ENCODE data around the gene LYSMD2. TPM values are rescaled to one million over a fixed set of nuclear protein-coding genes. Genes with fewer than 3 reads are reported as not detected.

The LYSMD2 gene
- total RNA-seq, 1 experiment from 2014 or later: 2.9 TPM

DNA sequence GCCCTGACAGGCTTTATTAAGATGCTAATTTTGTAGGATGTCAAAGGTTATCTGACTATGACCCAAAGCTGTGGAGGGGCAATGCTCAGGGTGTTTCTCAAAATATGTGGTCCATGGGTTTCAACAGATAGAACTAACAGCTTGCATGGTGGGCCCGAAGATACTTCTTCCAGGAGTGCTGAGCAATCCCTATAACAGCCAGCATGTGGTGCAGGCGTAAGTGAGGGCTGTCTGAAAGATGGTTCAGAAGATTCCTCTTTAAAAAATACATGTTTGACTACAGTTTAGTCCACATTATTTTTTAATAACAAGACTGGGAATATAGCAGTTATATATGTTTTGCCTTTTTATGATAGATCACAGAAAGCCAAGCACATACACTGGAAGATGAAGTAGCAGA lies 48.6 kb downstream of the LYSMD2 start:
- TF ChIP-seq, protein P1, sequence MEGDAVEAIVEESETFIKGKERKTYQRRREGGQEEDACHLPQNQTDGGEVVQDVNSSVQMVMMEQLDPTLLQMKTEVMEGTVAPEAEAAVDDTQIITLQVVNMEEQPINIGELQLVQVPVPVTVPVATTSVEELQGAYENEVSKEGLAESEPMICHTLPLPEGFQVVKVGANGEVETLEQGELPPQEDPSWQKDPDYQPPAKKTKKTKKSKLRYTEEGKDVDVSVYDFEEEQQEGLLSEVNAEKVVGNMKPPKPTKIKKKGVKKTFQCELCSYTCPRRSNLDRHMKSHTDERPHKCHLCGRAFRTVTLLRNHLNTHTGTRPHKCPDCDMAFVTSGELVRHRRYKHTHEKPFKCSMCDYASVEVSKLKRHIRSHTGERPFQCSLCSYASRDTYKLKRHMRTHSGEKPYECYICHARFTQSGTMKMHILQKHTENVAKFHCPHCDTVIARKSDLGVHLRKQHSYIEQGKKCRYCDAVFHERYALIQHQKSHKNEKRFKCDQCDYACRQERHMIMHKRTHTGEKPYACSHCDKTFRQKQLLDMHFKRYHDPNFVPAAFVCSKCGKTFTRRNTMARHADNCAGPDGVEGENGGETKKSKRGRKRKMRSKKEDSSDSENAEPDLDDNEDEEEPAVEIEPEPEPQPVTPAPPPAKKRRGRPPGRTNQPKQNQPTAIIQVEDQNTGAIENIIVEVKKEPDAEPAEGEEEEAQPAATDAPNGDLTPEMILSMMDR (conservative IDR thresholded peaks at IDR 0.05; ENCODE audit: low read depth, low read length): no peak
- TF ChIP-seq EZH2 (IDR thresholded peaks at IDR 0.05; ENCODE audit: borderline replicate concordance, low read depth, low read length, poor library complexity, severe bottlenecking): no peak
- H3K4me3 ChIP-seq (ENCODE audit: low read depth, low read length, poor library complexity, severe bottlenecking): no peak overlapping the region
- H3K27ac ChIP-seq (ENCODE audit: low read depth, low read length, poor library complexity, severe bottlenecking): no peak overlapping the region
- peaks cover 69% of the 10 kb centered on the region for H3K27me3 ChIP-seq (replicated peaks; ENCODE audit: insufficient read depth, low read depth, low read length, poor library complexity)
- DNase-seq (ENCODE audit: low spot score): no peak
- POLR2A ChIA-PET (ENCODE audit: low non-redundant PET): no interaction called here
- intact Hi-C loops (cut with micrococcal nuclease; ENCODE audit: unreplicated experiment): no loop called here
- no TSS peak for BruUV-seq (replicated peaks)
- CTCF ChIA-PET: no interaction called here
- no peaks in the 10 kb centered on the region for H3K36me3 ChIP-seq (ENCODE audit: insufficient read depth, low read length, poor library complexity, severe bottlenecking)
- H3K4me1 ChIP-seq (ENCODE audit: insufficient read depth, low read length, poor library complexity, severe bottlenecking): no peaks in the 10 kb centered on the region
- H3K9me3 ChIP-seq (ENCODE audit: low read depth, low read length, poor library complexity, severe bottlenecking): no peaks in the 10 kb centered on the region

- Histone ChIP-seq H3K4me3 (ENCODE audit: low read depth, low read length, poor library complexity, severe bottlenecking) (no peak overlapping the region), H3K4me1 (ENCODE audit: insufficient read depth, low read length, poor library complexity, severe bottlenecking) (no peaks in the 10 kb centered on the region), H3K36me3 (ENCODE audit: insufficient read depth, low read length, poor library complexity, severe bottlenecking) (no peaks in the 10 kb centered on the region), H3K9me3 (ENCODE audit: low read depth, low read length, poor library complexity, severe bottlenecking) (no peaks in the 10 kb centered on the region), H3K27ac (ENCODE audit: low read depth, low read length, poor library complexity, severe bottlenecking) (no peak overlapping the region), H3K27me3 (replicated peaks; ENCODE audit: insufficient read depth, low read depth, low read length, poor library complexity) (peaks cover 71% of the 10 kb centered on the region)
- CTCF ChIA-PET: no interaction called here
- POLR2A ChIA-PET (ENCODE audit: low non-redundant PET): no interaction called here
- no TSS peak for BruUV-seq (replicated peaks)
- no peak for DNase-seq (ENCODE audit: low spot score)
- no peak for TF ChIP-seq EZH2 (IDR thresholded peaks at IDR 0.05; ENCODE audit: borderline replicate concordance, low read depth, low read length, poor library complexity, severe bottlenecking)
- TF ChIP-seq, protein P1 (conservative IDR thresholded peaks at IDR 0.05; ENCODE audit: low read depth, low read length): no peak
- intact Hi-C loops (cut with micrococcal nuclease; ENCODE audit: unreplicated experiment): no loop called here
Observed at GRCh38 chr15:51687565-51687964, 49.9 kb downstream of the LYSMD2 start.

DNA sequence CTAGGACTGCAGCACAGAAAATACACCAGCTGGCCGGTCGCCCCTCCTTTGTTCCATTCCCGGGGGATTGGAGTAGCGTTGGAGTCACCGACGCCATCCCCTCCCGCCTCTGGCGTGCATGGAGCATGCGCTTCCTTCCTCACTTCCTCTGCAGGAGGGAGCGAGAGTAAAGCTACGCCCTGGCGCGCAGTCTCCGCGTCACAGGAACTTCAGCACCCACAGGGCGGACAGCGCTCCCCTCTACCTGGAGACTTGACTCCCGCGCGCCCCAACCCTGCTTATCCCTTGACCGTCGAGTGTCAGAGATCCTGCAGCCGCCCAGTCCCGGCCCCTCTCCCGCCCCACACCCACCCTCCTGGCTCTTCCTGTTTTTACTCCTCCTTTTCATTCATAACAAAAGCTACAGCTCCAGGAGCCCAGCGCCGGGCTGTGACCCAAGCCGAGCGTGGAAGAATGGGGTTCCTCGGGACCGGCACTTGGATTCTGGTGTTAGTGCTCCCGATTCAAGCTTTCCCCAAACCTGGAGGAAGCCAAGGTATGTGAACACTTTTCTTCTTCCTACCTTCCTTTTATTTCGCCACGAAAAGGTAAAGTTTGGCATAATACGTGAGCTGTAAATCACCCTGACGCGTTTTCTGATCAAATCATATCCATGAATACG lies 56.0 kb downstream of the LYSMD2 start, which contains the start of gene SCG3:
Gene SCG3 (plus strand): TSS at position 201 of the 661 bp plus-strand sequence. CDS start 253 bp downstream, at position 454.
- TF ChIP-seq, protein P1 (conservative IDR thresholded peaks at IDR 0.05; ENCODE audit: low read depth, low read length): no peak
- no peak for TF ChIP-seq EZH2 (IDR thresholded peaks at IDR 0.05; ENCODE audit: borderline replicate concordance, low read depth, low read length, poor library complexity, severe bottlenecking)
- intact Hi-C loops (cut with micrococcal nuclease; ENCODE audit: unreplicated experiment): no loop called here
- ChIA-PET POLR2A (ENCODE audit: low non-redundant PET) (interaction anchor here (0.7 kb wide), 1 partner anchor 140 kb away, joined by 5 read pairs; no protein-coding TSS in a partner anchor), CTCF (no interaction called here)
- Histone ChIP-seq H3K27ac (ENCODE audit: low read depth, low read length, poor library complexity, severe bottlenecking) (no peak within 1 kb of the TSS), H3K9me3 (ENCODE audit: low read depth, low read length, poor library complexity, severe bottlenecking) (no peaks in the 10 kb centered on the region), H3K4me1 (ENCODE audit: insufficient read depth, low read length, poor library complexity, severe bottlenecking) (no peaks in the 10 kb centered on the region), H3K27me3 (replicated peaks; ENCODE audit: insufficient read depth, low read depth, low read length, poor library complexity) (peaks cover 48% of the 10 kb centered on the region), H3K4me3 (ENCODE audit: low read depth, low read length, poor library complexity, severe bottlenecking) (no peak within 1 kb of the TSS), H3K36me3 (ENCODE audit: insufficient read depth, low read length, poor library complexity, severe bottlenecking) (no peaks in the 10 kb centered on the region)
- no TSS peak for BruUV-seq (replicated peaks)
- DNase-seq (ENCODE audit: low spot score): peak; percentile 82
